GM18861 (cell line): ENCODE measurements around the gene NELL2.
"Not testable (repeated sequence)": the region's sequence is repeated elsewhere in the genome, so short reads cannot be mapped to it uniquely, and the experiment has no call there.

ENCODE experiments used
- ATAC-seq: cut with Tn5 transposase; IDR thresholded peaks from one replicate; pipeline ENCODE4 v1.9.1; 2021; ENCODE audit not compliant: unreplicated experiment

Gene NELL2

DNA sequence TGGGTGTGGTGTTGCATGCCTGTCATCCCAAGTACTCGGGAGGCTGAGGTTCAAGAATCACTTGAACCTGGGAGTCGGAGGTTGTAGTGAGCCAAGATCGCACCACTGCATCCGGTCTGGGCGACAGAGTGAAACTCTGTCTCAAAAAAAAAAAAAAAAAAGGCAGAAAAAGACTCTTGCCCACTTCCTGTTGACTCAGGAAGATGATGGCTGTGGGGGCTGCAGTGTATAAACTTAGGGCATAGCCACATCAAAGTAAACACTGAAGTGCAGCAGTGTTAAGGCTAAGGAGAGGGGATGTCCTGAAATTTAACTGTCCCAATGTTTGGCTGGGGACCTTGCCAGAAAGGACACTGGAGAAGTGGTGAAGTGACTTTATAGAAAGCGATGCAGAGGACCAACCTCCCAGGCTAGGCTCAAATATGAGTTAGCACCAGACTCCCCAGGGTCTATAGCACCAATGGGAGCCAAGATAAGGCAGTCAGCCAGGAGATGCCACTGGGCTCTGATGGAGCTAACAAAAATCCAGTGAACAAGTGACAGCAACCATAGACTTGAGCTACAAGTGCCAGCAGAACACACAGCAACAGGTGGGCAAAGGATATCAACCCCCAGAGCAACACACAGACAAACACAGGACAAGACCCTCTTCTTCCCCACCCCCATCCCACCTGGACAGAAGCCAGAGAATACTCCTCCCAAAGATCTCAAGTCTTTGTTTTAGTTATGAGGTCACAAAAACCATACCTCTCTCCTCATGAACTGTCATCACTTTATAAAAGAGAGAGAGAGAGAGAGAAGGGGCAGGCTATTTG, 28.0 kb downstream of the NELL2 start:
- ATAC-seq, result peak; percentile 77

DNA sequence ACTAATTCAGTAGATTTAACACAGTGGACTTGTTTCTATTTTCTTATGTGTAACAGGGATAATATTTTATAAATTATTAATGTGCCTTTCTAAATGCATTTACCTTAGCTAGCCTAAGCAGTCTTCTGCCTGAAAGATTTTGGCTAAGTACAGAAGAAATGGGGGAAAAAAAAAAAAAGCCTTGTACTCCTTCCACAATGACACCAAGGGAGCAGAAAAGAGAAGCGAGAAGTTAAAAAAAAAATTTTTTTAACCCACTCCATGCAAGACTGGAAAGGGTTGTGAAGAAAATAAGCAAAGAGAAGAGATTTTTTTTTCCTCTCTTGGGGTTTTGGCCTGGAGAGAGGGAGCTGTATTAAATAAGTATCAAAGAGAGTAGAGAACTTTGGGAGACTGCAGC, 28.7 kb downstream of the NELL2 start:
- ATAC-seq, result no peak

DNA sequence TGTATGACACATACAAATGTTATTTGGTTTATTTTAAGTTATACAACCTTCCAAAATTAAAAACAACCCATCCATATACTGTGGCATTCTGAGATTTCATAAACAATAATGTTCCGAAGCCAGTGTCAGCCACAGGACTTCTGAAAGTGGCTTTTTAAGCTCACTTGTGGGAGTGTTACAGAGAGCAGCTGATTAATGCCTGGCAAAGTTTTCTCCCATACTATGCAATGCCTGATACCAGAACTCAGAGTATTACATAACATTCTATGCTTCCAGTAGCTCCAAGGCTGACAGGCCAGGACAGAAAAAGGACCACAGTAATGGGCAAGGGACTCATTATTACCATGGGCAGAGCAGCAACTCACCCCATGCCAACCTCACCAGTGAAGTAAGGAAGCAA, 29.3 kb downstream of the NELL2 start:
- ATAC-seq, result no peak

DNA sequence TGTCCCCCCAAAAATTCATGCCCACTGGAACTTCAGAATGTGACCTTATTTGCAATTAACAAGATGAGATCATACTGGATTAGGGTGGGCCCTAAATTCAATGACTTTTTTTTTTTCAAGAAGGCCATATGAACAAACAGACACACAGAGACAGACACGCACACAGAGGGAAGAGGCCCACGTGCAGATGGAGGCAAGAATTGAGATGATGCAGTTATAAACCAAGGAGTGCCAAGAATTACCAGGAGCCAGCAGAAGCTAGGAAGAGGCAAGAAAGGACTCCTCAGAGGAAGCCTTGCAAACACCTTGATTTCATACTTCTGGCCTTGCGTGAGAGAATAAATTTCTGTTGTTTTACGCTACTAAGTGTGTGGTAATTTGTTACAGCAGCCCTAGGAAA, 33.4 kb downstream of the NELL2 start:
- ATAC-seq, result no peak

DNA sequence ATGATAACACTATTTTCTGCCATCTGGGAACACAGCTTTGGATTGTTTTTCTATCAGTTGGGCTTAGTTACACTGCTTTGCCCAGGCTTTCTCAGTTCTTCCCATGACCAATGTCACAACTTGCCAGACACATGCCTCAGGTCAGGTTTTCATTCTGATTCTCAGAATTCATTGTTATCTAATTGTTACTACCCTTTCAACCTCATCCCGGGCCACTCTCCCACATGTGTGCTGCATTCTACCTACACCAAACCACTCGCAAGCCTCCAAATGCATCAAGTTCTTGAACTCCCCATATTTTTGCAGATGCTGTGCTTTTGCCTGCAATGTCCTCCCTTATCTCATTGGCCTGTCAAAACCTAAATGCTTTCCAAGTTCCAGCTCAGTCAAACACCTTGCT, 36.3 kb downstream of the NELL2 start:
- ATAC-seq, result no peak

DNA sequence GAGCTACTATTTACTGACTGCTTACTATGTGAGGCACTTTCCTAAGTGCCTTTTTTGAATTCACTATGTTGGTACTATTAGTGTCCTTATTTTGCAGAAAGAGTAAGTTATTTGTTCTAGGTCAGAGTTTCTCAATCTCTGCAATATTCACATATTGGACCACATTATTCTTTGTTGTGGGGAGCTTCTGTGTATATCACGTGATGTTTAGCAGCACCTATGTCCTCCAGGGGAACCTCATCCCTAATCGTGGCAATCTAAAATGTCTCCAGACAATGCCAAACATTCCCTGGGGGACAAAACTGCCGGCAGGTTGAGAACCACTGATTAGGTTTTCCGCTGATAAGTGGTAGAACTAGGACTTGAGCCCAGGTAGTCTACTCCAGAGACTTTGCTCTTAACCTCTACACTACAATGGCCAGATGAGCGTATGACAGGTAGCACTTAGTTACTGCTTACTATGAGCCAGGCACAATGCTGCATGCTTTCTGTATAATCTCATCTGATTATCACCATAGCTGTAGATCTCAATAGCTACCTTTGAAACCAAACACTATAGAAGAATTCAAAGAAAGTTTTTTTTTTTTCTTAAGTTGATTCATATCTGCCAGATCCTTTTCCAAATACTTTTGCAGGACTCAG, 38.9 kb downstream of the NELL2 start:
- no peak for ATAC-seq

DNA sequence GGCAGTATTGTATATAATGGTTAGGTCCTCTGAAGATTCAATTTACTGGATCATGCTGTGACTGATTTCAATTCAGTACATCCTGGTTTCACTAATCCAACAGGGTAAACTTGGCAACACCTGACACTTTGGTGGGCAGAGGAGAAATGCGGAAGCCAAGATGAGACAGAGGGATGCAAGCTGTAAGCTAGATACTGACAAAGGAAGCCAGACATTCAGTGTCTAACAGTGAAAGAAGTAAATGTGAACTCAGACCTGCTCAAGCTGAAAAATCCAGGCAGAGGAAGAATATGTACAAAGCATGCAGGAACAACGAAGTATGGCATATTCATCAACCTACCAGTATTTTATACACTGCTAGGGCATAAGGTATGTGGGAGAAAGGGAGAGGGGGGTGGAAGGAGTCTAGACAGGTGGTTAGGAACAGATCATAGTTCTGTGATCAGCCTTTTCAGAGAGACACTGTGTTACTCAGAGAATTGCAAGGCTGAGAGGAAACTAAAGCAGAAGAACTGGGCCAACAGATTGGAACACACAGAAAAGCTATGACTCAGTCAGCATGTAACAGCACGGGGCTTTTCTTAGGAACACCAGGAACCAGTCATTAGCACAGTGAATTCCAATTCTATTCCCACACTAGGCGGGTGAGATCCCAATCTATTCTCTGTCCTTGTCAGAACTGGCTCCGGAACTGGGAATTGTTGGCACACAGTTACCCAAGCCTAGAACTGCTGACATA, 40.3 kb downstream of the NELL2 start:
- ATAC-seq, result no peak

DNA sequence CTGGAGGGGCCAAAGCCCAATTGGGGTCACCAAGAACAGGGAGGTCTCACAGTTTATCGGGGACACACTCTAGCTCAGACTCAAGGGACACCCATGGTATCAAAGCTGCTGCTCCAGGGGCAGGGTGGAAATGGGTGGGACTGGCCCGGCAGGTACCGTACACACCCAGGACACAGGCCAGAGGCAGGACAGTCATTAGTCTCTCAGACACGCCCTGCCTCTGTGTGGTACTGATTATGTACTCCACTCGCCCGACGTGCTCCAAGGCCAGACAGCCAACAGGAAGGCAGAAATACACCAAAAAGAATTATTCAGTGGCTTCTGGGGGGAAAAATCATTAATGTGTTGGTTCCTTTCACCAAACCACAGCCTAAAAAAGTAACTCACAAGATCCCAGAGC, 41.1 kb downstream of the NELL2 start:
- not testable (repeated sequence) for ATAC-seq

DNA sequence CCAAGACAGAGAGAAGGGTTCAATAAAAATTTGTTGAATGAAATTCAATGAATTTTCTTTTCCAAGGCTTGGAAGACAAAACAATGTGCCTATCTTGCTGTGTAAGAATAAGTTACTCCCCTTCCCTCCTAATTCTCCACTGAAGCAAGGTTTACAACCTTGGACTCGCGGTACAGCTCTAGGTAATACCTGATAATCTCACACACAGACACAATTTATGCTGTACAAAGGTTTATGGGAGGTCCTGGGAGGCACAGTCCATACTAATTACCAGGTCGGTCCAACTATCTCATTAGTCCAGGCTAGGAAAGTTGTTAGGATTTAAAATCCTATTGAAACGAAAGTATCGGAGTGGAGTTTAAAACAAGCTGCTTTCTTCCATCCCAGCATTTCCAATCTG, 42.6 kb downstream of the NELL2 start:
- no peak for ATAC-seq

DNA sequence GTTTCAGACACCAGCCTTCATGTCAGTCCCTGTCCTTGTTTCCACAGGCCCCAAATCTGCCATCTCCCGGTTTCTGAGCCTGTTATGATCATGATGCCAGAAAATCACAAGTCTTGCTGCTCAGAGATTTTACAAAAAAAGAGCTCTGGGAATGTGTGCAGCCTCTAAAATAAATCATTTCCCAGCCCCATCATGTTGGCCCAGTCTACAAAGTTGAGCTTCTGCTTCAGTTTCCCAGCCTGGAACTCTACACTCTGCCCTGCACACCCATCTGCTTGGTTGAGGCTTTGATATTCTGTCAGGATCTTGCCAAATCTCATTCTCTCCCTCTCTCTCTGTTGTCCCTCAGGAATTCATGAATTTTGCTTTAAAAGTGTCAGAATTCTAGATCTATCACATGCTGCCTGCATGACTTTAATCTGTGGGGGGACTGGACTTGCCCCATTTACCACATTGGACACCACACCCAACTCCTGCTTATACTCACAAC, 45.5 kb downstream of the NELL2 start:
- ATAC-seq, result no peak

DNA sequence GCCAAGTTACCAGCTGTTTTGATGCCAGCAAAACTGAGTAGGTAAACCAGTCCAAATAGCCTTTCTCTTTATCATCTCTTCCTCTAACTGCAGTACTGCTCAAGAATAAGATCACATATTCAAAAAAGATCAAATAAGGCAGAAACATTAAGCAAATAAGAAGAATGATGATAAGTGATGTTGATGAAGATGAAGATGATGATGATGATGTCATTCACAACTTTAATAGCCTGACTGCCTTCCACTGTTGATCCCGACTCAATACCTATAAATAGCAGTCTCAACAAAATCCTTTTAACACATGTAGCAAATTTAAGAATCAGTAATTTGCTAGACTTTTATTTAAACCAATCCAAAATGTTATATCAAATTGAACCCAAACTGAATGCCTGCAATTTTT, 47.1 kb downstream of the NELL2 start:
- no peak for ATAC-seq

DNA sequence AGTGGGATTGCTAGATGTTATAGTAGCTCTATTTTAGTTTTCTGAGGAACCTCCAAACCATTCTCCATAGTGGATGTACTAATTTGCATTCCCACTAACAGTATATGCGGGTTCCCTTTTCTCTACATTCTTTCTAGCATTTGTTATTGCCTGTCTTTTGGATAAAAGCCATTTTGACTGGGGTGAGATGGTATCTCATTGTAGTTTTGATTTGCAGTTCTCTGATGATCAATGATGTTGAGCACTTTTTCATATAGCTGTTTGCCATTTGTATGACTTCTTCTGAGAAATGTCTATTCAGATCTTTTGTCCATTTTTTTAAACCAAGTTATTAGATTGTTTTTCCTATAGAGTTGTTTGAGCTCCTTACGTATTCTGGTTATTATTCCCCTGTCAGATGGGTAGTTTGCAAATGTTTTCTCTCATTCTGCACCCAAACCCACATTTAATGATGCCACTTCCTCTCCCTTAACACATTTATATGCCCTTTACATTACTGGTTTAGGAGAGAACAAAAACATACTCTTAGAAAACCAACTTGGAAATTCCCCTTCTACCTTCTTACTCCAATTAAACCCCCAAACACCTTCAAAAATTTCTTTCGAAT, 48.2 kb downstream of the NELL2 start:
- no peak for ATAC-seq

DNA sequence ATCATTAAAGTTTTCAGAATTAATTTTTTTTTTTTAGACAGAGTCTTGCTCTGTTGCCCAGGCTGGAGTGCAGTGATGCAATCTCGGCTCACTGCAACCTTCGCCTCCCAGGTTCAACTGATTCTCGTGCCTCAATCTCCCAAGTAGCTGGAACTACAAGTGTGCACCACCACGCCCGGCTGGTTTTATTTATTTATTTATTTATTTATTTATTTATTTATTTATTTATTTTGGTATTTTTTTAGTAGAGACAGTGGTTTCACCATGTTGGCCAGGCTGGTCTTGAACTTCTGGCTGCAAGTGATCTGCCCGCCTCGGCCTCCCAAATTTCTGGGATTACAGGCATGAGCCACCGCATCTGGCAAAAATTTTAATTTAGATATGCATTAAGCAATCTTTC, 54.4 kb downstream of the NELL2 start:
- ATAC-seq, result not testable (repeated sequence)

DNA sequence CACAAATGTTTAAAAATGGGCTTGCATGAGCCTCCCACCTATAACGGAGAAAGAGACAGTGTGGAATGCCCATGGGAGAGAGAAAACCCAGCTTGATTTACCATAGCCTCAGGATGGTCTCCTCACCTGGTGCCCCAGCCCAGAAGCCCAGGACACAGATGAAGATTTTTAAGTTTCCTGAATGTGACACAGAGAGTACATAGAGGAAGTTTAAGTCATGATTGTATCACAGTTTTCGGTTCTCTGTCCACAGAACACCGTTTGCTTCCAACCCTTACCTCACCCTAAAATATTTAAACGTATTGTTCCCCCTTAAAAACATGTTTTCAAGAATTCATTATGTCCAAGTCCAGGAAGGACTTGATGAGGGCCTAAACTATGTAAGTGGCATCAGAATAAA, 56.2 kb downstream of the NELL2 start:
- ATAC-seq, result no peak

DNA sequence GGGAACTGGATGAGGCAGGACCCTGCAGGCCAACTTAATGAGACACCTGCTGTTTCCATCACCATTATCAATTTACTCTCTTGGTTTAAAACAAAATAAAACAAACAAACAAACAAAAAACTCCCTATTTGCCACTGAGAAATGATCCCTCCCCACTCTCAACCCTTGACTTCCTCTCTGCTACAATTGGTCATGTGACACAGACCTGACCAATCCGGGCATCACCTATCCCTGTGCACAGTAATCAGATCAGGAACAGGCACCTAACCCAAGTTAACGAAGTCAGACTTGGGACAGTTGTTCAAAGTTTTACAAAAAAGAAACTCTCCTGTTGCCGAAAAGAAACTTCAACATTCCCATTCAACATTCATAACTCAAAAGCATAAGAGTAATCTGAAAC, 58.4 kb downstream of the NELL2 start:
- no peak for ATAC-seq

DNA sequence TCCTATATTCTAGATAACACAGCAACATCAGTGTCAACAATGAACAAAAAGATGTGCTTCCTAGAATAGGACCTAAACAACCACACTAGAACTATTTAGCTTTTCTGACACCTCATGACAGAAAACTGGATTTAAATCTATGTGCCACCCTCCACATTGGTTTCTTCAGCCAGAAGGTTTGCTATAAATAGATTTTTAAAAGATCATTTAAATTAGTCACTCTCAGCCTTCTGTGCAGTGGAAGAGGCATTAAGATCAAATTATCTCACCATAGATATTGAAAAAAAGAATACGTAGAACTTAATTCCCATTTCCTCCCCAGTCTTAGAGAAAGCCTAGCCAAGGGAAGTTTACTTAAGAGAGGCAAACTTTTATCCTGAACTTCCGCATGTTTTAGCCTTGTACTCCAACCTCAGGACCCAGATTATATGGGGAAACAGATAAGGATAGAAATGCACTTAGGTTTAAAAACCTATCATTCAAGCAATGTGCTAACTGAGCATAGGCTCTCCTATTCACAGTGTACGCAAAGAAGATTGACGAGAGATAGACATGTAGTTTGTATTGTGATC, 59.6 kb downstream of the NELL2 start:
- ATAC-seq, result no peak

DNA sequence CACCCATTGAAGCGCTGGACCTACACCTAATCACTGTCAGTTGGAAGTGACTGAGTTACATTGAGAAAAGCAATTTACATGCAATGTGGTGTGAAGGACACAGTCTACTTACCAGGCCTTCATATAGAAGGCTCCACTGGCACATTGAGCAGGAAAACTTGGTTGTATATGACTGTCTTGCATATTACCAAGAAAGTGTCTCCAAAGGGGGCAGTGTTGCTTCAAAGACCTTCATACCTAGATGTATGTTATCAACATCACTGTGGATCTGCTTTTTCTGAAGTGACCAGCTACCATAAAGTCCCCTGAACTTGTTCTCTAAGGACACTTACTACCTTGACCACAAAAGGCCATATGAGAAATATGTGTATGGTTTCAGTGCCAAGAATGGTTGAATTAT, 64.1 kb downstream of the NELL2 start:
- ATAC-seq, result peak; percentile 57

DNA sequence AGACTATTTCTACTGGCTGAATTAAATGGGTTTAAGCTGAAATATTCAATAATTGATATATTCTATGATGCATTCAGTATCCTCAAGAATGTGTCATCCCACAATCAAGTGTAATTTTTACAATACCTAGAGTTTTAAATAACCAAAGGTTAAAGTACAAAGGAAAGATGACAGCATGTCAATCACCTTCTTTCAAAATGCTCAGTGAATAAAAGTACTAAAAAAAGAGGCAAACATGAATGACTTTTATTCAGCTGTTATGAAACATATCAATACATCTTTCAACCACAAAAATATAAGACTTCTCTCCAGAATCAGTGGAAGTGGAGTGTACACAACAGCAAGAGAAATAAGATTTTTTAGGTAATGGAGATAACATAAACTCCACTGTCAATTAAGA, 72.0 kb downstream of the NELL2 start:
- ATAC-seq, result no peak

DNA sequence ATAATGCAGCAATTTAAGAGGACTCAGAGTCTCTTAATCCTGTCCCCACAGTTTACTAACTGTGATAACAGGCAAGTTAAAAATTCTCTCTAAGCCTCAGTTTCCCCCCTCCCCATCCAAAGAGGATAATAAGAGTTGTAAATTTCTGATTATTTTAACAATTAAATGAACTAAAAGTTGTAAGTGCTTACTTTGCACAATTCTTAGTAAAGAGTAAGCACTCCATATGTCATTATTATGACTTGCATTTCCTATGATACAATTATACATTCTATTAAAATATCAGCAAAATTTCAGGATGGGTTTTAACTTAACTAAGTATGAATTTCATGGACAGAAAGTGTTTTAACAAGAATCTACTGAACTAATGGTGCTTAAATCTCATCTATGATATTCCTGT, 80.1 kb downstream of the NELL2 start:
- ATAC-seq, result no peak

DNA sequence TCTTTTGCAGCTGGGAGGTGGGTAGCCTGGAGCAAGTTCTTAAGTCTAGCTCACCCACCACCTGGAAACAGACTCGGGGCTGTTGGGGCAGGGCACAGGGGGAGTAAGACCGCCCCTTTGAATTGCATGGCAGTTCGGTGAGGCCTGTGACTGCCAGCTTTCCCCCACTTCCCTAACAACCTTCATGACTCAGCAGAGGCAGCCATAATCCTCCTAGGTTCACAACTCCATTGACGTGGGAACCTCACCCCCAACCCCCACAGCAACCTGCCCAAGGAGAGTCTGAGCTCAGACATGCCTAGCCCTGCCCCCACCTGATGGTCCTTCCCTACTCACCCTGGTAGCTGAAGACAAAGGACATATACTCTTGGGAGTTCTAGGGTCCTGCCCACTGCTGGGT, 87.4 kb downstream of the NELL2 start:
- ATAC-seq, result no peak

DNA sequence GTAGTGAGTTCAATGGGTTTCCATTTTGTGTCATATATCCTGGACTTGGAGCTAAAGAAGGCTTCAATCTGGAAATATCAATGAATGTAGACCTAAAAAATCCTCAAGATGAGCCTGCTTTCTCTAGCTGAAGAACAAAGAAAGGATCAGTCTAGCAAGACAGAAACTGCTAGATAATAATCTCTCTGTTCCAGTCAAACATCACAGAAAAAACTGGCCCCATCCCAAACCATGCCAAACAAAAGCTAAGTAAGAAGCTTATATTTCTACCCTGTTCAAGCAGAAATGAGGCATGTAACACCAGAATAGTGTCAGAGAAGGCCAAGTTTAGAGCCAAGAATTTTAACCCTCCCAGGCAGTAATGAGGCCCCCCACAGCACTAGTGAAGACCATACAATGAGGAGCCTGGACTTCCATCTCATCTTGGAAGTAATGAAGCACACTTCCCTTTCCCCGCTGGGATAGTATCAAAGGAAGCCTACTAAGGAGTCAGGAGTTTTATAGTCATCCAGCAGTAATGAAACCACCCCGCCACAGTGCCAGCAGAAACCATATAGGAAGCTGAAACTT, 95.8 kb downstream of the NELL2 start:
- ATAC-seq, result no peak
